T1000 (cell line): Measurements from ENCODE around the gene TMC8.
"Not testable (repeated sequence)": the region's sequence is repeated elsewhere in the genome, so short reads cannot be mapped to it uniquely, and the experiment has no call there.

Source experiments
- DNase-seq: peaks from one replicate; lab custom pipeline; 2025; ENCODE audit warnings: mixed read lengths; lab: John Stamatoyannopoulos, UW

Gene TMC8

GRCh38 chr17:78110363-78111015 is 20.1 kb upstream of the TMC8 start:
- no peak for DNase-seq

GRCh38 chr17:78111016-78111726 is 19.4 kb upstream of the TMC8 start:
- DNase-seq, result no peak

DNA sequence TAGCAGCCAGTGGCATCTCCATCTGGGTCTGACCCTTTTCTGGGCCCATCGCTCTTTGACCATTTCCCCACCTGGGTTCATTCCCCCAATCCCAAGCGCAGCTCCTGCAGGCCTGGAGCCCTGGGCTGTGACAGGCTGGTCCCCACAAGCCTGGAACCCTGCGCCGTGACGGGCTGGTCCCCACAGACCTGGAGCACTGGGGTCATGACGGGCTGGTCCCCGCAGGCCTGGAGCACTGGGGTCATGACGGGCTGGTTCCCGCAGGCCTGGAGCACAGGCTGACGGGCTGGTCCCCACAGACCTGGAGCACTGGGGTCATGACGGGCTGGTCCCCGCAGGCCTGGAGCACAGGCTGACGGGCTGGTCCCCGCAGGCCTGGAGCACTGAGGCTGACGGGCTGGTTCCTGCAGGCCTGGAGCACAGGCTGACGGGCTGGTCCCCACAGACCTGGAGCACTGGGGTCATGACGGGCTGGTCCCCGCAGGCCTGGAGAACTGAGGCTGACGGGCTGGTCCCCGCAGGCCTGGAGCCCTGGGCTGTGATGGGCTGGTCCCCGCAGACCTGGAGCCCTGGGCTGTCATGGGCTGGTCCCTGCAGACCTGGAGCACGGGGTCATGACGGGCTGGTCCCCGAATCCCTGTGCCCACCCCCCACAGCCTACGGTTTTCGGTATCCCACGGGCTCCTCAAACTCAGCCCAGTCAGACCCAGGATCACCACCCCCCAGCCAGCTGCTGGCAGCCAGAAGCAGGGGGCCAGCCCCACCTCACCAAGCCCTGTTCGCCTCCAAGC is 18.6 kb upstream of the TMC8 start:
- no peak for DNase-seq

- peak; percentile 69 for DNase-seq
These were observed 17.8 kb upstream of the TMC8 start for GRCh38 chr17:78112518-78113471.

DNA sequence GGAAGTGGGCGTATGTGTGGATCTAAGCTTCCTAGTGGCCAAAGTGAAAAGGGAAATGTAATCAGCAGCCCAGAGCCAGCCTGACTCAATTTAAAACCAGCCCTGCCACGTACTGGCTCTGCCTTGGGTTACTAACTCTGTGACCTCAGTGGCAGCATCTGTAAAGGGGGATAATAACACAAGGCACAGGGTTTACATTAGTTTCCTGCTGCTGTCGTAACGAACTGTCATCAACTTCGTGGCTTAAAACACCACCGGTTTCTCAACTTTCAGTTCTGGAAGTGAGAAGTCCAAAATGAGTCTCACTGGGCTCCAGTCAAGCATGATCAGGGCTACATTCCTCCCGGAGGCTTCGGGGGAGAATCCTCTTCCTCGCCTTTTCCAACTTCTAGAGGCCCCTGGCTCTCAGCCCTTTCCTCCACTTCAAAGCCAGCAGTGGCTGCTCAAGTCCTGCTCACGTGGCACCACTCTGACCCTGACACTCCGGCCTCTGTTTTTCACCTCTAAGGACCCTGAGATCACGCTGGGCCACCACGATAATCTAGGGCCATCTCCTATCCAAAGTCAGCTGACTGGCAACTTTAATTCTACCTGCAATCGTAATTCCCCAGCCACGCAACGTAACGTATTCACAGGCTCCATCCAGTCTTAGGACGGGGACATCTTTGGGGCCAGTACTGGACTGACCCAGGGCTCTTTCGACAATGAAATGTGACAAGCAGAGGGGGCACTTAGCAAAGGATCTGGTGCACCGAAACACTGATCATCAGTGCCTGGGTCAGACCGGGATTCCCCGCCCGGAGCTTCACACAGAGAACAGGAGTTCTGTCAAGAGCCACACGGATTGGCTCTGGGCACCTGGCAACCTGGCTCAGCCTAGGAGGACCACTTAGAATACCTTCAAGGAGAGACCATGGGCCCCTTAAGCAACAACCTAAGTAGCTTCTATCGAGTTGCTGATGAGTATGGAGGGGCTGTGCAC is 16.5 kb upstream of the TMC8 start:
- no peak for DNase-seq

- DNase-seq, result no peak
These were observed 15.5 kb upstream of the TMC8 start for GRCh38 chr17:78114831-78115723.

GRCh38 chr17:78115803-78116202 is 14.8 kb upstream of the TMC8 start:
- DNase-seq, result not testable (repeated sequence)

DNA sequence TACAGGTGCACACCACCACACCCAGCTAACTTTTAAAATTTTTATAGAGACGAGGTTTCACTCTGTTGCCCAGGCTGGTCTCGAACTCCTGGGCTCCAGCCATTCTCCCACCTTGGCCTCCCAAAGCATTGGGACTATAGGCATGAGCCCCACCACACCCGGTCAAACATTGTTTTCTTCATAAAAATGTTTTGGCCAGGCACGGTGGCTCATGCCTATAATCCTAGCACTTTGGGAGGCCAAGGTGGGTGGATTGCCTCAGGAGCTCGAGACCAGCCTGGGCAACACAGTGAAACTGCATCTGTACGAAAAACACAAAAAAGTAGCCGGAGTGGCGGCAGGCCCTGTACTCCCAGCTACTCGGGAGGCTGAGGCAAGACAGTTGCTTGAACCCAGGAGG is 14.2 kb upstream of the TMC8 start:
- DNase-seq, result no peak

GRCh38 chr17:78117027-78117981 is 13.3 kb upstream of the TMC8 start:
- DNase-seq, result no peak

DNA sequence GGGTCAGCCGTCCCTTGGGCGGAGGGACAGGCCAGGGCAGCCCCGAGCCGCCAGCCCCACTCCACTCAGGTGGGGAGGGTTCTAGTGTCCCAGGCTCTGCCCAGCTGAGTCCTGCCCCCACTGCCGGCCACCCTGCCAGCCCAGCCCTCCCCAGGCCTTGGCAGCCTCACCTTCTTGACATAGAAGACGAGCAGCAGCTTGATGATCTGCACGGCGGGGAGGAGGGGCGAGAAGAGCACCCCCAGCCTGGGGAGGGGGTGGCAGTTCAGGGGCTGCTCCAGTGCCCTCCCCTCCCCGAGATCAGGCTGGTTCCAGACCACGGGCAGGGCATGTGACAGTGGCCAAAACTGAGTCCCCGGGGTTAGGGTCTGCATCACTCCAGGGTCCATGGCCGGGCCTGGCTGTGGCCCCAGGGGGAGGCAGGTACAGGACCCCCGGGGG is 11.8 kb upstream of the TMC8 start:
- DNase-seq, result no peak

GRCh38 chr17:78120537-78120936 is 10.0 kb upstream of the TMC8 start:
- DNase-seq, result no peak

DNA sequence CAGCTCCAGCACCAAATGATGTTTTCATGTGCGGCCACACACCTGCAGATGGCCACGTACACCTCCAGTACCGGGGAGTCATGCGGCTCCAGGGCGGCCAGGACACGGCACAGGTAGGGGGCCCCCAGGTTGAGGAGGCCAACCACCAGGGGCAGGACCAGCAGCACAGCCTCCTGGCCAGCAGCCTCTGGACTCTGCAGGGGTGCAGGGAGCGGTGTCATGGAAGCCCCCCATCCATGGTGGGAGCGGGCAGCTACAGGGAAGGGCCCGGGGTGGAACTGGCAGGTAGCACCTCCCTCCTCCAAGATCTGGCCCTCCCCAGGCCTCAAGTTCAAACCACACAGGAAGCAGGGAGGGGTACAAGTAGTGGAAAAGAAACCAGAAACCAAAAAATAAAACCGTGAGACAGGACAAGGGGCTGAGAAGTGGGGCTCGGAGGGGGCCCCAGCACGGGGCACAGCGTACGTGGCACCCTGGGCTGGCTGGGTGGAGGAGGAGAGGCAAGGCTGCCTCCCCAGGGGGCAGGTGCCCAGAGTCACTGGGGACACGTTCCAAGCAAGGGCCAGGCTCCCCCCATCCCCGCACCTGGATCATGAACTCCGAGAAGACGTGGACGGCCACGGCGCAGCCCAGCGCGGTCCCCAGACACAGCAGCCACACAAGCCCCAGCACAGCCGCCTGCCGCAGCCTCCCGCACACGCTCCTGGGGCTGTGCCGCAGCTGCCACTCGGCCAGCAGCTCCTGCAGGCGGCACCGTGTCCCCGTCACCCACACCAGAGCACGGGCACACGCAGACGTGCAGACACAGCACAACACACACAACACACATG is 9.4 kb upstream of the TMC8 start:
- DNase-seq, result no peak

DNA sequence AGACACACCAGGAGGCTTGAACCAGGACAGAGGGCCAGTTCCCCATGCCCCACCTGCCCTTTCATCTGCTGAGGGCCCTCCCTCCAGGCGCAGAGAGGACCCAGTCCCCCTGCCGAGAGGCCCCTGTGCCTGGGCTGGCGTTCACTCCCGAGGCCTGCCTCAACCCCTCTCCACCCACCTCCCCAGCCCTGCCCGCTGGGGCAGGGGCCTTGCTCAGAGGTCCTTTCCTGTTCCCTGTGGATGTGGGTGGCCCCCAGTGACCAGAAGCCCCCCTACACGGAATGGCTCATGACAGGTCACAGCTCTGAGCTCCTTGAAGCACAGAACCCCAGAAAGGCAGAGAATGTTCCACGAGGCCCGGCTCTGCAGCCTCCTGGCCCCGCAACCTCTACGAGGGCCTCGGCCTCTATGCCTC is 8.8 kb upstream of the TMC8 start:
- no peak for DNase-seq

DNA sequence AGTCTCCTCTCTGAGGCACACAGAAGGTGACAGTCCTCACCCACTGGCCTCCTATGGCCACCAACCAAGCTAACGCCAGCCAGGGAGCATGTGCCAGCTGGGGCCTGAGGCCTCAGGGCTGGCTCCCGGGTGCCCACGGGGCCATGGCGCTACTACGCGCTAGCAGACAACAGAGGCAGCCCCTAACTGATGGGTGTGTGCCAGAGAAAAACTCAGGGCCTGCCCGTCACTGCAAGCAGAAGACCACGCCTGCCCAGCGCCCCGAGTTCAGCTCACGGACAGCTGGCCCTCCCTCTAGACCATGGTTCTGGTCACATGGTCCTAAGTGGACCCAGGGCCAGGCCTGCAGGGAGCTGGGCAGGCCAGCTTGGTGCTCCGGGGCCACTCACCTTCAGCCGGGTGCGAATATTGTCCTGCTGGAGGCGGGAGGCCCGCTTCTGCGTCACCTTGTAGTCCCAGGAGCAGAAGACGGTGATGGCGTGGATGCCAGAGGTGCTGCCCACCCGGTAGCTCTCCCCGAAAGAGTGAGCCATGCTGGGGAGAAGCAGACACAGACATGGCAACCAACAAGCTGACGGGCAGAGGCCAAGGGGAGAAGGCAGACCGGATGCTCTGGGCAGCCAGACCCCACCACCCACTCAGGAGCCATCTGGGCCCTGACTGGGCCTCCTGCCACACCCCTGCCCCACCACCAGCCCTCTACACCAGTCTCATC is 8.2 kb upstream of the TMC8 start:
- DNase-seq, result no peak

DNA sequence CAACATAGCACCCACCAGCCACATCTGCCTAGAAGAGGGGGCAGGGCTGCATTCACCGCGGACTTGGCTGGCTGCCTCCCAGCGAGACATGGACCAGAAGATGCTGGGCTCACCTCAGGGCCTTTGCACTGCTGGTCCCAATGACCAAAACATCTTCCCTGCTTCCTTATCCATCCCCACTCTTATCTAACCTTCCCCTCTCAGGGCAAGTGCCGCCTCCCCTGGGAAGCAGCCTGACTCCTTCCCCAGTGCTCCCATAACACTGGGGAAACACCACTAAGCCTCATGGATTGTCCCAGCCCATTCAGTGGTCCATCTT is 7.7 kb upstream of the TMC8 start:
- no peak for DNase-seq

- no peak for DNase-seq
These were observed 7.2 kb upstream of the TMC8 start for GRCh38 chr17:78123258-78123929.
